Heart right ventricle (tissue), 16 donors: ENCODE measurements around the gene PDK3. TPM values are rescaled to one million over a fixed set of nuclear protein-coding genes. Genes with fewer than 3 reads are reported as not detected.

Experiments
- ATAC-seq, 8 donors: fragments of 200-7000 bp; cut with Tn5 transposase; one replicate each; pipeline ENCODE4 v1.9.1; 2020; ENCODE audit warnings: mild to moderate bottlenecking in 8 of 8, moderate library complexity in 8 of 8, moderate number of reproducible peaks in 1 of 8
- DNase-seq, 2 donors: peaks; one replicate each; pipeline ENCODE4 v3.0.0-alpha.2; 2020
- H3K27ac ChIP-seq, 10 donors: fragments of 200-600 bp; sonication (generic) in 2 of 10; one replicate each; pipeline versions ENCODE4 v1.5.0 to v1.8.0; 2020 to 2022; ENCODE audit warnings: mild to moderate bottlenecking in 3 of 10
- H3K27me3 ChIP-seq, 7 donors: fragments of 200-600 bp; one replicate each; pipeline ENCODE4 v1.8.0; 2021 to 2022; ENCODE audit warnings: mild to moderate bottlenecking in 2 of 7
- H3K36me3 ChIP-seq, 9 donors: fragments of 200-600 bp; sonication (generic) in 1 of 9; one replicate each; pipeline versions ENCODE4 v1.5.0 to v1.8.0; 2020 to 2022; ENCODE audit warnings: mild to moderate bottlenecking in 2 of 9
- H3K4me1 ChIP-seq, 9 donors: fragments of 200-600 bp; sonication (generic) in 1 of 9; one replicate each; pipeline versions ENCODE4 v1.5.0 to v1.8.0; 2020 to 2022; ENCODE audit warnings: mild to moderate bottlenecking in 4 of 9
- H3K4me3 ChIP-seq, 10 donors: fragments of 200-600 bp; sonication (generic) in 2 of 10; one replicate each; pipeline versions ENCODE4 v1.5.0 to v1.8.0; 2020 to 2022; ENCODE audit warnings: mild to moderate bottlenecking in 7 of 10, moderate library complexity in 2 of 10
- H3K9me3 ChIP-seq, 11 donors: fragments of 200-600 bp in 10 of 11; sonication (generic) in 2 of 11; one replicate each; pipeline versions ENCODE4 v1.5.0 to v1.8.0; 2013 to 2022; ENCODE audit warnings: mild to moderate bottlenecking in 2 of 11, control low read depth in 1 of 11, moderate library complexity in 1 of 11
- CTCF ChIP-seq, 9 donors: fragments of 200-600 bp; sonication (generic) in 2 of 9; IDR thresholded peaks; one replicate each; pipeline versions ENCODE4 v1.5.0 to v1.8.0; 2021 to 2022; ENCODE audit warnings: antibody characterized with exemption in 9 of 9, mild to moderate bottlenecking in 5 of 9, moderate library complexity in 1 of 9
- WGBS, 2 donors: extraction: QIAGEN DNeasy Blood & Tissue Kit; methylation state at CpG; one replicate each; pipeline ENCODE4 v1.1.7; 2013; ENCODE audit warnings: inconsistent platforms in 1 of 2; 5-methylcytosine and 5-hydroxymethylcytosine counted together
- intact Hi-C, 10 donors: fragments of 100-400 bp; cut with DNase I; formaldehyde crosslinking; loops; one replicate each; pipeline versions ENCODE4 v1.11.1 to v1.14.2; 2022
- polyA plus RNA-seq, 2 donors: library from polyadenylated mRNA; stranded (reverse); fragments of 200-250 nt; gene quantifications; one replicate each; pipeline ENCODE4 v1.2.3, GENCODE V29; 2013
- total RNA-seq, 10 donors: library from RNA; stranded (reverse); fragmentation: NEBNext Ultra II Directional in 3 of 10; extraction: Animal tissue kit (Norgen Biotek cat#: 25700) in 3 of 10; gene quantifications; one replicate each; pipeline versions ENCODE4 v1.2.1 to v1.2.4, GENCODE V29; 2021 to 2023
- donor health status: Arrhythmogenic right ventricular cardiomyopathy.
- donor health status: ischemic (EF 13 %, LVEDD 7.1; RV severe dilation, severe dysfunction).
- donor health status: healthy with polysubstance abuse.
- donor health status: DM: no; HTN: yes; CAD: no.
- donor health status: DM: no; HTN: no; CAD: no.
- donor health status: ischemic (EF 25% LVEDD 6.9; RV normal size, moderate dysfunction).
- donor health status: ischemic (EF 25% LVEDD 5.7; RV mildly dilated, moderate dysfunction).
- donor health status: healthy.
- donor health status: DM: yes; HTN: yes; CAD: no.
- donor health status: Ischemic cardiomyopathy.
- donor health status: ischemic (EF 35%, LVEDD 5.7; RV mildly dilated, moderate dysfunction).
- donor health status: nonischemic (EF 11% LVEDD 7.7; RV severe dilation, severe dysfunction).
- donor health status: DM: yes; HTN: yes; CAD: no.
- donor health status: PGD.
- donor health status: ischemic (EF 29% LVEDD 5.4; RV normal size, mild dysfunction).
- donor health status: nonischemic (EF 23%, LVEDD 6.1; RV moderate dilation, normal function).

The PDK3 gene
- total and polyA plus RNA-seq, 12 donors, result 1.8 to 18.4 (median 9.3) TPM

GRCh38 chrX:24428516-24428915, 36.6 kb upstream of the PDK3 start:
- Histone ChIP-seq H3K9me3 (no peaks in the 10 kb centered on the region), H3K27ac (peak overlapping the region in 1 of 10 donors; percentile 31), H3K36me3 (no peaks in the 10 kb centered on the region), H3K4me1 (peaks cover 0 to 5% (median 0%) of the 10 kb centered on the region in 9 donors), H3K27me3 (peaks cover 0 to 15% (median 0%) of the 10 kb centered on the region in 7 donors), H3K4me3 (no peak overlapping the region)
- intact Hi-C loops, result no loop called here
- 66 to 82% methylated on average over 4 of the region's 4 CpGs for WGBS, 2 donors
- TF ChIP-seq CTCF (IDR thresholded peaks at IDR 0.05), result no peak
- ATAC-seq (no peak), DNase-seq (no peak)

- ATAC-seq (no peak), DNase-seq (no peak)
- H3K4me3 ChIP-seq, result no peak overlapping the region
- H3K27me3 ChIP-seq, result peaks cover 0 to 40% (median 0%) of the 10 kb centered on the region in 7 donors
- H3K9me3 ChIP-seq, result no peaks in the 10 kb centered on the region
- no peaks in the 10 kb centered on the region for H3K4me1 ChIP-seq
- no peaks in the 10 kb centered on the region for H3K36me3 ChIP-seq
- intact Hi-C loops, result no loop called here
- no peak for TF ChIP-seq CTCF (IDR thresholded peaks at IDR 0.05)
- H3K27ac ChIP-seq, result no peak overlapping the region
Measured at GRCh38 chrX:24435060-24435459, 30.0 kb upstream of the PDK3 start.

- 80 to 81% methylated on average over 4 of the region's 4 CpGs for WGBS, 2 donors
- no peak for TF ChIP-seq CTCF (IDR thresholded peaks at IDR 0.05)
- Histone ChIP-seq H3K9me3 (peaks cover 0 to 3% (median 0%) of the 10 kb centered on the region in 11 donors), H3K27ac (no peak overlapping the region), H3K4me3 (no peak overlapping the region), H3K4me1 (no peaks in the 10 kb centered on the region), H3K36me3 (no peaks in the 10 kb centered on the region), H3K27me3 (peaks cover 0 to 19% (median 0%) of the 10 kb centered on the region in 7 donors)
- intact Hi-C loops, result no loop called here
- ATAC-seq (no peak), DNase-seq (no peak)
Measured at GRCh38 chrX:24443918-24444317, 21.2 kb upstream of the PDK3 start.

GRCh38 chrX:24444645-24445044, 20.4 kb upstream of the PDK3 start:
- H3K27me3 ChIP-seq, result peaks cover 0 to 18% (median 0%) of the 10 kb centered on the region in 7 donors
- intact Hi-C loops, result no loop called here
- no peaks in the 10 kb centered on the region for H3K36me3 ChIP-seq
- peaks cover 0 to 3% (median 0%) of the 10 kb centered on the region in 11 donors for H3K9me3 ChIP-seq
- H3K4me3 ChIP-seq, result no peak overlapping the region
- ATAC-seq (no peak), DNase-seq (no peak)
- TF ChIP-seq CTCF (IDR thresholded peaks at IDR 0.05), result no peak
- 87 to 89% methylated on average over 4 of the region's 4 CpGs for WGBS, 2 donors
- H3K4me1 ChIP-seq, result no peaks in the 10 kb centered on the region
- no peak overlapping the region for H3K27ac ChIP-seq
